Measurements from ENCODE around the gene ORC5.

The ORC5 gene

GRCh38 chr7:104124893-104125477 is 82.8 kb downstream of the ORC5 start:
- DNase-seq (ENCODE audit: low read depth): no peak

DNA sequence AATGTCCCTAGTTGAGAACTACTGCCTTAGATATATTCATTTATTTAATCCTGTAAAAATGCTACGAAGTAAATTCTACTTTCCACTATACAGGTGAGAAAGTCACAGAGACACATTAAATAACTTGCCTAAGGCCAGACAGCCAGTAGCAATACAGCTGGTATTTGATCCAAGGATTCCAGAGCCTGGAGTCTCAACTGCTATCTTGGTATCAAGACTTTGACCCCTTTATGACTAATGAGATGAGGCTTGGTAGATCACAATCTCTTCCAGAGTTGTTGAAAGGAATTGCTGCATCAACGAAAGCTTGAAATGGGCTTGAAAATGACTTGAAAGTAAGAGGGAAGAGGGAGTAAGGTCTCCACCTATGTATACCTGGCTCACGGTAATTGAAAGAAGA is 83.3 kb downstream of the ORC5 start:
- no peak for DNase-seq (ENCODE audit: low read depth)

GRCh38 chr7:104123786-104124185 is 84.0 kb downstream of the ORC5 start:
- DNase-seq (ENCODE audit: low read depth): no peak

DNA sequence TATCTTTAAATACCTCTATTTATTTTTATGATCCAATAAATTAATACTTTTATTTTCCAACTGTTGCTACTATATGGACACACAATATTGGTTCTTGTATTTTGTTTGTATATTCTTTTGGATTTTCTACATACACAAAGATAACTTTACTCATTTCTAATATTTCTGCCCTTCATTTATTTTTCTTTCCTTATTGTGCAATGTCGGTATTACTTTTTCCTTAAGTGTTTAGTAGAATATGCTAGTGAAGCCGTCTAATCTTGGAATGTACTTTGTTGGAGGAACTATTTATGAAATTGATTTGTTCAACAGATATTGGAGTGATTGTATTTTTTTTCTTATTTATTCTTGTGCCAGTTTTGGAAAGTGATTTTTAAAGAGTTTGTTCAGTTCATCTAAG is 94.0 kb downstream of the ORC5 start:
- DNase-seq (ENCODE audit: low read depth): no peak

- DNase-seq (ENCODE audit: low read depth): no peak
Measured at GRCh38 chr7:104112623-104113022, 95.2 kb downstream of the ORC5 start.

GRCh38 chr7:104111271-104111670 is 96.5 kb downstream of the ORC5 start:
- no peak for DNase-seq (ENCODE audit: low read depth)

DNA sequence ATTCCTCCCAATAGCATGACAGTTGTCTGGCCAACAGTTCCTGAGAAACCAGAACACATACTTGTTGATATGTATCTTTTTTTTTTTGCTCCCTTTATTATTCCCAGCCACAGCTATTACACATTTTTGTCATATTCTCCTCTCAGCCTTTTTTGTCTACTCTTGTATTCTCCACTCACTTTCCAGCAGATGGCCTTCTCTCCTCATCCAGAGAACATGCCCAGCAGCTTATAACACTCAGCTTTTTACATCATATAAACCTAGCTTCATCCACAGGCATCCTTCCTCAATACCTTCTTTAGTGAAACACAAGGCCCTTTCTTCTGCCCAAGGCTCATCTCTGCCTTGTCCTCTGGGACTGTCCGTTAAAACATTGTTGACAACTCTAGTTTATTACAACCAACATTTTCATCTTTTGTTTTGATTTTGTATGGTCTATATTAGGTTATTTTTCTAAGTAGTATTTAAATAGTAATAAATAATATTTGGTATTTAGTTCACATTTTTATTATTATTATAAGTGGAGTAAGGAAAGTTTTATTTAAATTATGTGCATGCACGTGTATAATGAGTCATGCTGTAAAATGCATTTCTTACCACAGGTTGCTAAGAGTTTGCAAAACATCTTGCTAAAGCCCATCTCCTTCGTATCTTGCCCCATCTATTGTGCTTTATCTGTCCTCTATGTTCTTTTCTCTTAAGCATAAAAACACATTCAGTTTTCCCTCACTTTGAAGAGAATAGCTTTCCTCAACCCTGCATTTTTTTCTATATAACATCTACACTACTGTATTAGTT is 101.5 kb downstream of the ORC5 start:
- DNase-seq (ENCODE audit: low read depth): no peak

DNA sequence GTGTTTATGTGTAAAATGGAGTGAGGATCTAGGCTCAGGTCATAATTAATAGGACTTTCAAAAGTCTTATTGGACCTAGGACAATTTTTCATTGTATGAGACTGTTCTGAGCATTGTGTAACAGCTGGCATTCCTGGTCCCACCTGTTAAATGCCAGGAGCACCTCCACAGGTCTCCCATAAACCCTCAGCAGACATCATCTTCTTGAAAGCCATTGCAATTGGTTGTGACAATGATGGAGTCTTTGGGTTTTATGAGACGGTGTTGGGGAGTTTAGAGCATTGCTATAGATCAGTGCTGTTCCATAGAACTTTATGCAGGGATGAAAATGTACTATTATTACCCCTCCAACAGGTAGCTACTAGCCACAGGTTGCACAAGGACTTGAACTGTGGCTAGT is 108.9 kb downstream of the ORC5 start:
- no peak for DNase-seq (ENCODE audit: low read depth)

DNA sequence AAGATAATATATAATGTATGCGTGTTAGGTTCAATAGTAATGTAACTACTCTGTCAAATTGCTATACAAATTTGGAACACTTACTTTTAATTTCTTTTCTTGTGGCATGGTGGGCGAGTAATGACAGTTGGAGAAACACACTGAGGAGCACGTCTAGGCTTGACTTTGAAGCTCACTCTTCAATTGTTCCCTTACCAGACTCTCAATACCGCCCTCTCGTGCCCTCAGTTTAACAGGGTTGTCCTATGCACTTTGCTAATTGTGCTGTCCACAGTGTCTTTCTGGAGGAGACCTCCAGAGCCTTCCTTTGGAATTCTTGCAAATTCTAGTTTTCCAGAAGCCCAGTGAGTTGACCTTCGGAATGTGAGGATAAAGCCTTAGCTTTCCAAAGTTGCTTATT is 111.1 kb downstream of the ORC5 start:
- DNase-seq (ENCODE audit: low read depth): no peak

- no peak for DNase-seq (ENCODE audit: low read depth)
Measured at GRCh38 chr7:104093127-104093526, 114.7 kb downstream of the ORC5 start.

DNA sequence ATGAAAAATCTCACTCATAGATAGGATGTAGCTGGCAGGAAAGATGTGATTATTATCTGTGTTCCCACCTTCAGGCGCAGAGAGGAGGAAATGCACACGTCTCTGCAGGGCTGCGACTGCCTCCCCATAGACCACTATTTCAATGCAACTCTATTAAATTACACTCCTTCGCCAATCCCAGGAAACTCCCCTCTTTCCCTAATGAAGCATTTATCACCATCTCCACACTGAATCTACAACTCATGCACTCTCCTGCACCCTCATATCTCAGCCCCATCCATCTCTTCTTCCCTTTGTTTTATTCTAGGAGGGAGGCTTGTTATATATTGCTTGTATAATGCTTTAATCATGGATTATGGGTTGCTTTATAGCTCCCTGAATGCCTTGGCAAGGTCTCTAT is 116.6 kb downstream of the ORC5 start:
- DNase-seq (ENCODE audit: low read depth): no peak

GRCh38 chr7:104089612-104090011 is 118.2 kb downstream of the ORC5 start:
- no peak for DNase-seq (ENCODE audit: low read depth)

DNA sequence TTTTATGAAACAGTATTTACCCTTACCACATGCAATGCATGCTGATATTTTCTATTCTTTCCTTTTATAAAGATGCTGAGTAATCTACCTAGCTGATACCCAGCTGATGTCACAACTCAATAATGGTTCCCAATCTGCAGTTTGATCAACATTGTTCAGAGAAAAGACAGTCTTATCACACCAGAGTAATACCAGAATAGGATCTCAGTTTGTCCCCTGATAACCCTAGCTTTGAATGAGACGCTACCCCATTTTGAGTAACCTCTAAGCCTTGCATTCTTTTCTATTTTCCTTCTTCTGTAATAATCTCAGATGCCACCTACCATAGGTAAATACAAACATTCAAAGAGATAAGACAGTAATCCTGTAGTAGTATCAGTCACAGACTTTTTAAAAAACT is 118.8 kb downstream of the ORC5 start:
- DNase-seq (ENCODE audit: low read depth): no peak

Data from activated T-cell treated with anti-CD3 and anti-CD28 coated beads for 48 hours (primary cell).